ENCODE measurements around the gene ARSG. TPM values are rescaled to one million over a fixed set of nuclear protein-coding genes. Genes with fewer than 3 reads are reported as not detected.

ARSG gene
- polyA plus RNA-seq, 1 experiment: 1.9 TPM

- ChIA-PET CTCF (interaction anchor here (1.2 to 5.1 kb wide), 5 partner anchors 10 to 256 kb away, joined by 5 to 28 read pairs (median 16); no protein-coding TSS in a partner anchor), POLR2A (interaction anchor here (0.7 to 2.0 kb wide), 9 partner anchors 9 to 420 kb away, joined by 3 to 8 read pairs (median 4); partner anchors contain the start of gene AMZ2)
- no peaks in the 10 kb centered on the region for H3K9me3 ChIP-seq (ENCODE audit: control insufficient read depth, insufficient read depth, low read length)
- H3K4me3 ChIP-seq (ENCODE audit: low read depth, low read length): peak overlapping the region; percentile 88
- TF ChIP-seq CTCF (IDR thresholded peaks at IDR 0.05; ENCODE audit: low read depth, low read length): no peak
- peak overlapping the region; percentile 98 for H3K27ac ChIP-seq (ENCODE audit: low read depth, low read length)
- H3K27me3 ChIP-seq (ENCODE audit: control insufficient read depth, insufficient read depth, low read length): peaks cover 7% of the 10 kb centered on the region
- peak; percentile 77 for DNase-seq (ENCODE audit: low read depth, low spot score)
Measured at GRCh38 chr17:68456339-68457167, 165.3 kb downstream of the ARSG start.

- ChIA-PET POLR2A (interaction anchor here (0.7 to 2.0 kb wide), 8 partner anchors 10 to 421 kb away, joined by 3 to 6 read pairs (median 4); partner anchors contain the start of genes AMZ2 and PRKAR1A), CTCF (interaction anchor here (4.0 to 5.1 kb wide), 3 partner anchors 9 to 194 kb away, joined by 16 to 28 read pairs (median 22); no protein-coding TSS in a partner anchor)
- TF ChIP-seq CTCF (IDR thresholded peaks at IDR 0.05; ENCODE audit: low read depth, low read length): no peak
- Histone ChIP-seq H3K27me3 (ENCODE audit: control insufficient read depth, insufficient read depth, low read length) (peaks cover 12% of the 10 kb centered on the region), H3K9me3 (ENCODE audit: control insufficient read depth, insufficient read depth, low read length) (no peaks in the 10 kb centered on the region), H3K4me3 (ENCODE audit: low read depth, low read length) (peak within 1 kb of the TSS; percentile 88), H3K27ac (ENCODE audit: low read depth, low read length) (peak within 1 kb of the TSS; percentile 98)
- no peak for DNase-seq (ENCODE audit: low read depth, low spot score)
Measured at GRCh38 chr17:68457168-68457538, 165.9 kb downstream of the ARSG start, which contains the start of gene WIPI1. Gene WIPI1 (minus strand): TSS chr17:68457496. CDS start chr17:68457421, 75 bp downstream.

- Histone ChIP-seq H3K27ac (ENCODE audit: low read depth, low read length) (peak overlapping the region; percentile 76), H3K9me3 (ENCODE audit: control insufficient read depth, insufficient read depth, low read length) (no peaks in the 10 kb centered on the region), H3K4me3 (ENCODE audit: low read depth, low read length) (peak overlapping the region; percentile 68), H3K27me3 (ENCODE audit: control insufficient read depth, insufficient read depth, low read length) (peaks cover 16% of the 10 kb centered on the region)
- CTCF ChIA-PET: interaction anchor here (1.6 to 5.1 kb wide), 5 partner anchors 9 to 285 kb away, joined by 6 to 28 read pairs (median 19); no protein-coding TSS in a partner anchor
- POLR2A ChIA-PET: interaction anchor here (0.7 to 2.0 kb wide), 10 partner anchors 11 to 422 kb away, joined by 3 to 6 read pairs (median 4); partner anchors contain the start of genes AMZ2, KPNA2 and PRKAR1A
- TF ChIP-seq CTCF (IDR thresholded peaks at IDR 0.05; ENCODE audit: low read depth, low read length): no peak
- DNase-seq (ENCODE audit: low read depth, low spot score): peak; percentile 94
Measured at GRCh38 chr17:68457539-68458259, 166.4 kb downstream of the ARSG start.

- peak overlapping the region; percentile 68 for H3K4me3 ChIP-seq (ENCODE audit: low read depth, low read length)
- ChIA-PET CTCF (interaction anchor here (0.5 to 5.1 kb wide), 7 partner anchors 8 to 957 kb away, joined by 3 to 28 read pairs (median 16); partner anchors contain the start of gene AMZ2), POLR2A (interaction anchor here (0.6 to 2.0 kb wide), 7 partner anchors 15 to 423 kb away, joined by 3 to 6 read pairs (median 4); partner anchors contain the start of genes AMZ2 and KPNA2)
Measured at GRCh38 chr17:68458260-68459036, 167.2 kb downstream of the ARSG start.

More at GRCh38 chr17:68458260-68459036, 167.2 kb downstream of the ARSG start:
- peak overlapping the region; percentile 76 for H3K27ac ChIP-seq (ENCODE audit: low read depth, low read length)
- H3K9me3 ChIP-seq (ENCODE audit: control insufficient read depth, insufficient read depth, low read length): no peaks in the 10 kb centered on the region
- no peak for TF ChIP-seq CTCF (IDR thresholded peaks at IDR 0.05; ENCODE audit: low read depth, low read length)
- no peak for DNase-seq (ENCODE audit: low read depth, low spot score)
- peaks cover 17% of the 10 kb centered on the region for H3K27me3 ChIP-seq (ENCODE audit: control insufficient read depth, insufficient read depth, low read length)
